ENCODE measurements around the gene SND1. TPM values are rescaled to one million over a fixed set of nuclear protein-coding genes. Genes with fewer than 3 reads are reported as not detected.
A peak's percentile ranks its signal among the peaks of the same experiment; 100 is the strongest.

The SND1 gene
- total RNA-seq, 2 donors from 2014 or later = 246 to 256 TPM

GRCh38 chr7:128076196-128076795, 424.3 kb downstream of the SND1 start:
- Mint-ChIP-seq H3K36me3 (ENCODE audit: low read depth) (peaks cover 52% of the 10 kb centered on the region), H3K4me1 (no peaks in the 10 kb centered on the region), H3K4me3 (no peak overlapping the region), H3K27ac (no peak overlapping the region), H3K9me3 (no peaks in the 10 kb centered on the region), H3K27me3 (no peaks in the 10 kb centered on the region)
- ATAC-seq (replicated peaks) = no peak

GRCh38 chr7:128076796-128077271, 424.8 kb downstream of the SND1 start:
- no peaks in the 10 kb centered on the region for H3K9me3 Mint-ChIP-seq
- H3K36me3 Mint-ChIP-seq (ENCODE audit: low read depth) = peaks cover 52% of the 10 kb centered on the region
- no peak overlapping the region for H3K4me3 Mint-ChIP-seq
- no peaks in the 10 kb centered on the region for H3K27me3 Mint-ChIP-seq
- no peak for ATAC-seq (replicated peaks)
- H3K27ac Mint-ChIP-seq = no peak overlapping the region
- H3K4me1 Mint-ChIP-seq = no peaks in the 10 kb centered on the region

DNA sequence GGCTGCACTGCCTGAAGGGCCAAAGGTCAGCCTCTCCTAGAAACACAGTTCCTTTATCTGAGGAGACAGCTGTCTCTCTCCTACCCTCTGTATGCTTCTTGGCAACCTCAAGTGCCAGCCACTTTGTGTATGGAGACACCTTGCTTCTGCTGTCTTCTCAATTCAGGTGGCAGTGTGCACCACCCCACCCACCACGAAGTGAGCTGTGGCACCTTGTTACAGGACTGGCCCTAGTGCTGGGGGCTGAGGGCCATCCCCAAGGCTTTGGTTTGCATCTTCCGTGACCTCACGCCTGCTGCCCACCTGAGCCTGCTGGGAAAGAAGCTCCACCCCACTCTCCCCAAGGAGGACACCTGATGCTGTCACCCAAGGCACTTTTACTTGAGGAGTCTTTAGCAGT, 426.3 kb downstream of the SND1 start:
- Mint-ChIP-seq H3K4me3 (no peak overlapping the region), H3K9me3 (no peaks in the 10 kb centered on the region), H3K27ac (no peak overlapping the region), H3K4me1 (no peaks in the 10 kb centered on the region), H3K36me3 (ENCODE audit: low read depth) (peaks cover 58% of the 10 kb centered on the region), H3K27me3 (no peaks in the 10 kb centered on the region)
- ATAC-seq (replicated peaks) = no peak

GRCh38 chr7:128080169-128080568, 428.2 kb downstream of the SND1 start:
- H3K4me3 Mint-ChIP-seq = no peak overlapping the region
- no peaks in the 10 kb centered on the region for H3K9me3 Mint-ChIP-seq
- H3K27me3 Mint-ChIP-seq = no peaks in the 10 kb centered on the region
- peaks cover 45% of the 10 kb centered on the region for H3K36me3 Mint-ChIP-seq (ENCODE audit: low read depth)
- no peak overlapping the region for H3K27ac Mint-ChIP-seq
- ATAC-seq (replicated peaks) = no peak
- H3K4me1 Mint-ChIP-seq = no peaks in the 10 kb centered on the region

GRCh38 chr7:128081351-128081750, 429.4 kb downstream of the SND1 start:
- Mint-ChIP-seq H3K36me3 (ENCODE audit: low read depth) (peaks cover 51% of the 10 kb centered on the region), H3K9me3 (no peaks in the 10 kb centered on the region), H3K4me3 (no peak overlapping the region), H3K27ac (no peak overlapping the region), H3K27me3 (no peaks in the 10 kb centered on the region), H3K4me1 (no peaks in the 10 kb centered on the region)
- no peak for ATAC-seq (replicated peaks)

- no peaks in the 10 kb centered on the region for H3K4me1 Mint-ChIP-seq
- no peaks in the 10 kb centered on the region for H3K27me3 Mint-ChIP-seq
- no peaks in the 10 kb centered on the region for H3K9me3 Mint-ChIP-seq
- H3K36me3 Mint-ChIP-seq (ENCODE audit: low read depth) = peaks cover 53% of the 10 kb centered on the region
- H3K27ac Mint-ChIP-seq = no peak overlapping the region
- no peak for ATAC-seq (replicated peaks)
- H3K4me3 Mint-ChIP-seq = no peak overlapping the region
Measured at GRCh38 chr7:128081808-128082207, 429.8 kb downstream of the SND1 start.

DNA sequence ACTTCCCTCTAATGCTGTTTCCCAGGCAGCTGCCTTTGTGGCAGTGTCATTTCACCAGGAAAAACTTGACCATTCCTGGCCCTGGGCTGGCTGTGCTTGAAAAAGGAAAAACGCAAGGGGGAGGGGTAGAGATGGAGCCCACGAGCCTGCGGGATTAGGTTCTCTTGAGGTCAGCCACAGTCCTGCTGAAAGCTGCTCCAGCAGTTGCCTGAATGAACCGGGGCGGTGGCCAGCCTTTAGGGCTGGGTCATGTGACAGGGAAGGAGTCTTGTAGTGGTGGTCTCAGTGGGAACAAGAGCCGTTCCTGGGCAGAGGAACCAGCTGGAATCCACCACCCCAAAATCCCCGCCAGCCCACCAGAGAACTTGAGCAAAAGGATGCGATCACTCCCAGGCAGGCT, 430.4 kb downstream of the SND1 start:
- H3K36me3 Mint-ChIP-seq (ENCODE audit: low read depth) = peaks cover 59% of the 10 kb centered on the region
- H3K27ac Mint-ChIP-seq = no peak overlapping the region
- no peaks in the 10 kb centered on the region for H3K9me3 Mint-ChIP-seq
- H3K27me3 Mint-ChIP-seq = no peaks in the 10 kb centered on the region
- ATAC-seq (replicated peaks) = no peak
- no peak overlapping the region for H3K4me3 Mint-ChIP-seq
- no peaks in the 10 kb centered on the region for H3K4me1 Mint-ChIP-seq

GRCh38 chr7:128084896-128085608, 433.1 kb downstream of the SND1 start:
- peaks cover 68% of the 10 kb centered on the region for H3K36me3 Mint-ChIP-seq (ENCODE audit: low read depth)
- no peaks in the 10 kb centered on the region for H3K9me3 Mint-ChIP-seq
- H3K4me3 Mint-ChIP-seq = no peak overlapping the region
- no peak for ATAC-seq (replicated peaks)
- no peaks in the 10 kb centered on the region for H3K27me3 Mint-ChIP-seq
- peak overlapping the region; percentile 20 for H3K27ac Mint-ChIP-seq
- H3K4me1 Mint-ChIP-seq = no peaks in the 10 kb centered on the region

DNA sequence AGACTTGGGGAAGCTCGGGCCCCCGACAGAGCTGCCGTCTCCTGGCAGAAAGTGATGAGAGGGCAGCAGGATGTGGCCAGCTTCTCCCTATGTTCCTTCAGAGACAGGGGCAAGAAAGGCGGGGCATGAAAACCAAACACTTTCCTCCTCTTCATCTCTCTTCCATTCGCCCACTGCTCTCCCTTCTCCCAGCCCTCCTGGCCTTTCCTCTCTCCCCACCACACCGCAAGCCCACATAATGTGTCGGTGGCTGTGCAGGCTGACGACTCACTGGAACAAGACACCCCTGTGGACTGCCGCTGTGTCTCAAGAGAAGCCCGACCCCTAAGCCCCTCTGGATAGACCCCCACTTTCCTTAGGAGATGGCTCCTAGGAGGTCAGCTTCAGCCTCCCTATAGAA, 438.5 kb downstream of the SND1 start:
- H3K4me1 Mint-ChIP-seq = no peaks in the 10 kb centered on the region
- peaks cover 90% of the 10 kb centered on the region for H3K36me3 Mint-ChIP-seq (ENCODE audit: low read depth)
- H3K27ac Mint-ChIP-seq = peak overlapping the region; percentile 7
- no peak for ATAC-seq (replicated peaks)
- no peak overlapping the region for H3K4me3 Mint-ChIP-seq
- no peaks in the 10 kb centered on the region for H3K27me3 Mint-ChIP-seq
- no peaks in the 10 kb centered on the region for H3K9me3 Mint-ChIP-seq

- Mint-ChIP-seq H3K27ac (peak overlapping the region; percentile 7), H3K27me3 (no peaks in the 10 kb centered on the region), H3K9me3 (no peaks in the 10 kb centered on the region), H3K4me3 (no peak overlapping the region), H3K4me1 (no peaks in the 10 kb centered on the region), H3K36me3 (ENCODE audit: low read depth) (peaks cover 91% of the 10 kb centered on the region)
- no peak for ATAC-seq (replicated peaks)
Measured at GRCh38 chr7:128091106-128091505, 439.1 kb downstream of the SND1 start.

DNA sequence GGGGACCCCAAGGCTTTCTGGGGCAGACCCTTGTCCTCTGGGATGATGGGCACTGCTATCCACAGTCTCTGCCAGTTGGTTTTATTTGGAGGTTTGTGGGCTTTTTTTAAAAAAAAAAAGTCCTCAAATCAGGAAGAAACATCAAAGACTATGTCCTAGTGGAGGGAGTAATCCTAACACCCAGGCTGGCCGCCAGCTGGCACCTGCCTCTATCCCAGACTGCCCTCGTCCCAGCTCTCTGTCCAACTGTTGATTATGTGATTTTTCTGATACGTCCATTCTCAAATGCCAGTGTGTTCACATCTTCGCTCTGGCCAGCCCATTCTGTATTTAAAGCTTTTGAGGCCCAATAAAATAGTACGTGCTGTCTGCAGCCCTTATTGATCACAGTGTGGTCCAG, 440.2 kb downstream of the SND1 start:
- no peaks in the 10 kb centered on the region for H3K9me3 Mint-ChIP-seq
- no peak for ATAC-seq (replicated peaks)
- no peak overlapping the region for H3K4me3 Mint-ChIP-seq
- peaks cover 94% of the 10 kb centered on the region for H3K36me3 Mint-ChIP-seq (ENCODE audit: low read depth)
- H3K27ac Mint-ChIP-seq = no peak overlapping the region
- H3K27me3 Mint-ChIP-seq = no peaks in the 10 kb centered on the region
- H3K4me1 Mint-ChIP-seq = no peaks in the 10 kb centered on the region

GRCh38 chr7:128093614-128094570, 441.9 kb downstream of the SND1 start:
- Mint-ChIP-seq H3K4me1 (no peaks in the 10 kb centered on the region), H3K9me3 (no peaks in the 10 kb centered on the region), H3K4me3 (no peak overlapping the region), H3K27ac (peak overlapping the region; percentile 26), H3K36me3 (ENCODE audit: low read depth) (peaks cover 79% of the 10 kb centered on the region), H3K27me3 (no peaks in the 10 kb centered on the region)
- ATAC-seq (replicated peaks) = peak; percentile 66

- Mint-ChIP-seq H3K36me3 (ENCODE audit: low read depth) (peaks cover 71% of the 10 kb centered on the region), H3K27ac (peak overlapping the region; percentile 26), H3K27me3 (no peaks in the 10 kb centered on the region), H3K4me1 (no peaks in the 10 kb centered on the region), H3K9me3 (no peaks in the 10 kb centered on the region), H3K4me3 (no peak overlapping the region)
- ATAC-seq (replicated peaks) = no peak
Measured at GRCh38 chr7:128094686-128095085, 442.7 kb downstream of the SND1 start.

- no peak overlapping the region for H3K27ac Mint-ChIP-seq
- H3K4me3 Mint-ChIP-seq = no peak overlapping the region
- H3K4me1 Mint-ChIP-seq = peaks cover 4% of the 10 kb centered on the region
- H3K27me3 Mint-ChIP-seq = no peaks in the 10 kb centered on the region
- H3K9me3 Mint-ChIP-seq = no peaks in the 10 kb centered on the region
- ATAC-seq (replicated peaks) = no peak
- peaks cover 45% of the 10 kb centered on the region for H3K36me3 Mint-ChIP-seq (ENCODE audit: low read depth)
Measured at GRCh38 chr7:128097211-128097731, 445.3 kb downstream of the SND1 start.

All from activated T-helper 17 cell treated with anti-CD3 and anti-CD28 coated beads, Interleukin-2, amount 50 U/mL, for 72 hours (primary cell).